Gastroesophageal sphincter (tissue), 4 donors: ENCODE data around the gene SOX8. TPM values are rescaled to one million over a fixed set of nuclear protein-coding genes. Genes with fewer than 3 reads are reported as not detected.

Experiments used
- ATAC-seq: fragments of 150-250 bp; one replicate; pipeline ENCODE4 v1.9.1; 2016; ENCODE audit warnings: mild to moderate bottlenecking, moderate library complexity
- H3K27ac ChIP-seq, 4 donors: fragments of 200-600 bp; sonication (generic) in 3 of 4; 1 replicate in 3 of 4; 2 replicates in 1 of 4; pipeline ENCODE4 v1.5.1; 2016 to 2019
- H3K27me3 ChIP-seq: fragments of 200-600 bp; sonication (generic); one replicate; pipeline ENCODE4 v1.5.1; 2019
- H3K36me3 ChIP-seq, 2 donors: fragments of 200-600 bp; sonication (generic); one replicate each; pipeline ENCODE4 v1.5.1; 2019; ENCODE audit warnings: control low read depth in 1 of 2
- H3K4me1 ChIP-seq, 3 donors: fragments of 200-600 bp; sonication (generic); 1 replicate in 2 of 3; 2 replicates in 1 of 3; pipeline ENCODE4 v1.5.1; 2016 to 2019; ENCODE audit warnings: control low read depth in 2 of 3
- H3K4me3 ChIP-seq, 2 donors: fragments of 200-600 bp; sonication (generic); one replicate each; pipeline ENCODE4 v1.5.1; 2019; ENCODE audit warnings: mild to moderate bottlenecking in 1 of 2, moderate library complexity in 1 of 2
- H3K9me3 ChIP-seq, 3 donors: fragments of 200-600 bp; sonication (generic); one replicate each; pipeline ENCODE4 v1.5.1; 2017 to 2019; ENCODE audit warnings: control low read depth in 2 of 3
- CTCF ChIP-seq, 4 experiments: fragments of 200-600 bp in 2 of 4; fragments of 450-650 bp in 2 of 4; sonication (generic) in 1 of 4; IDR thresholded peaks; one replicate each; pipeline ENCODE4 v1.5.1; 2017 to 2019; ENCODE audit warnings: antibody characterized with exemption in 4 of 4, mild to moderate bottlenecking in 2 of 4, moderate library complexity in 2 of 4
- EP300 ChIP-seq: sonication (generic); formaldehyde crosslinking; IDR thresholded peaks from one replicate; pipeline ENCODE4 v1.6.1; 2017; ENCODE audit warnings: antibody characterized with exemption, mild to moderate bottlenecking
- POLR2A ChIP-seq, 2 donors: fragments of 450-650 bp; IDR thresholded peaks; one replicate each; pipeline ENCODE4 v1.6.1; 2017; ENCODE audit warnings: antibody characterized with exemption in 2 of 2, mild to moderate bottlenecking in 2 of 2, moderate library complexity in 1 of 2
- POLR2AphosphoS5 ChIP-seq: sonication (generic); formaldehyde crosslinking; IDR thresholded peaks from one replicate; pipeline ENCODE4 v1.6.1; 2017; ENCODE audit warnings: antibody characterized with exemption
- WGBS, 2 donors: methylation state at CpG; one replicate each; pipeline ENCODE4 v1.1.5; 2018; ENCODE audit warnings: low coverage in 1 of 2; 5-methylcytosine and 5-hydroxymethylcytosine counted together
- total RNA-seq, 4 donors: library from RNA; depleted of rRNA; stranded (reverse); fragments of >200 nt; gene quantifications; one replicate each; pipeline ENCODE4 v1.1.0, GENCODE V29; 2016

Gene SOX8
- total RNA-seq, 4 donors from 2014 or later, result 2.0 to 4.5 (median 3.6) TPM

- H3K4me3 ChIP-seq, result no peak overlapping the region
- ATAC-seq, result no peak
- H3K9me3 ChIP-seq, result no peaks in the 10 kb centered on the region
- peaks cover 0 to 3% (median 0%) of the 10 kb centered on the region in 3 donors for H3K4me1 ChIP-seq
- TF ChIP-seq EP300 (no peak), POLR2A (IDR thresholded peaks at IDR 0.05) (no peak), POLR2AphosphoS5 (no peak)
- no peak overlapping the region for H3K27ac ChIP-seq
- H3K27me3 ChIP-seq, result peaks cover 57% of the 10 kb centered on the region
- no peaks in the 10 kb centered on the region for H3K36me3 ChIP-seq
- no CpG with 5 or more reads among the region's 14 CpGs for WGBS, 2 donors
Measured at GRCh38 chr16:1008085-1008484, 26.5 kb downstream of the SOX8 start.

- no peaks in the 10 kb centered on the region for H3K4me1 ChIP-seq
- no peaks in the 10 kb centered on the region for H3K9me3 ChIP-seq
- ATAC-seq, result no peak
- no peak overlapping the region for H3K27ac ChIP-seq
- TF ChIP-seq CTCF (IDR thresholded peaks at IDR 0.05) (no peak), EP300 (no peak)
- H3K36me3 ChIP-seq, result no peaks in the 10 kb centered on the region
- 30 to 77% methylated on average over 2 to 10 of the region's 30 CpGs for WGBS, 2 donors
- no peak overlapping the region for H3K4me3 ChIP-seq
- peaks cover 50% of the 10 kb centered on the region for H3K27me3 ChIP-seq
Measured at GRCh38 chr16:1009358-1010150, 28.0 kb downstream of the SOX8 start.

- H3K36me3 ChIP-seq, result no peaks in the 10 kb centered on the region
- H3K27ac ChIP-seq, result no peak overlapping the region
- 20 to 40% methylated on average over 2 to 5 of the region's 20 CpGs for WGBS, 2 donors
- TF ChIP-seq POLR2AphosphoS5 (no peak), EP300 (no peak), CTCF (IDR thresholded peaks at IDR 0.05) (no peak), POLR2A (IDR thresholded peaks at IDR 0.05) (no peak)
- ATAC-seq, result no peak
- no peak overlapping the region for H3K4me3 ChIP-seq
- H3K27me3 ChIP-seq, result peaks cover 50% of the 10 kb centered on the region
- no peaks in the 10 kb centered on the region for H3K4me1 ChIP-seq
- no peaks in the 10 kb centered on the region for H3K9me3 ChIP-seq
Measured at GRCh38 chr16:1010251-1010650, 28.7 kb downstream of the SOX8 start.

- no peaks in the 10 kb centered on the region for H3K4me1 ChIP-seq
- peaks cover 50% of the 10 kb centered on the region for H3K27me3 ChIP-seq
- H3K4me3 ChIP-seq, result no peak overlapping the region
- no peak for ATAC-seq
- H3K36me3 ChIP-seq, result no peaks in the 10 kb centered on the region
- no peaks in the 10 kb centered on the region for H3K9me3 ChIP-seq
- H3K27ac ChIP-seq, result no peak overlapping the region
- TF ChIP-seq CTCF (IDR thresholded peaks at IDR 0.05) (no peak), POLR2A (IDR thresholded peaks at IDR 0.05) (no peak), POLR2AphosphoS5 (no peak), EP300 (no peak)
- WGBS, 2 donors, result 73 to 83% methylated on average over 1 to 2 of the region's 16 CpGs
Measured at GRCh38 chr16:1010815-1011214, 29.2 kb downstream of the SOX8 start.

- Histone ChIP-seq H3K36me3 (no peaks in the 10 kb centered on the region), H3K4me1 (no peaks in the 10 kb centered on the region), H3K4me3 (no peak overlapping the region), H3K27ac (no peak overlapping the region), H3K27me3 (peaks cover 50% of the 10 kb centered on the region), H3K9me3 (no peaks in the 10 kb centered on the region)
- no peak for ATAC-seq
- TF ChIP-seq POLR2AphosphoS5 (no peak), CTCF (IDR thresholded peaks at IDR 0.05) (no peak), EP300 (no peak), POLR2A (IDR thresholded peaks at IDR 0.05) (no peak)
- 87 to 88% methylated on average over 17 to 20 of the region's 37 CpGs for WGBS, 2 donors
Measured at GRCh38 chr16:1011316-1012082, 29.9 kb downstream of the SOX8 start.
